Activated CD4-positive, alpha-beta T cell treated with anti-CD3 and anti-CD28 coated beads, Interleukin-2, amount 50 U/mL, for 4 hours (primary cell): ENCODE data around the gene OSTN.
"Not testable (repeated sequence)": the region's sequence is repeated elsewhere in the genome, so short reads cannot be mapped to it uniquely, and the experiment has no call there.

Source experiments
- DNase-seq, 2 experiments: peaks; one replicate each; pipeline ENCODE4 v3.0.0-alpha.2; 2020

OSTN gene

GRCh38 chr3:191268737-191269136 lies 69.7 kb downstream of the OSTN start:
- DNase-seq: no peak

GRCh38 chr3:191269289-191270085 lies 70.4 kb downstream of the OSTN start:
- no peak for DNase-seq

GRCh38 chr3:191275244-191275643 lies 76.2 kb downstream of the OSTN start:
- DNase-seq: not testable (repeated sequence)

GRCh38 chr3:191275751-191276150 lies 76.7 kb downstream of the OSTN start:
- no peak for DNase-seq

DNA sequence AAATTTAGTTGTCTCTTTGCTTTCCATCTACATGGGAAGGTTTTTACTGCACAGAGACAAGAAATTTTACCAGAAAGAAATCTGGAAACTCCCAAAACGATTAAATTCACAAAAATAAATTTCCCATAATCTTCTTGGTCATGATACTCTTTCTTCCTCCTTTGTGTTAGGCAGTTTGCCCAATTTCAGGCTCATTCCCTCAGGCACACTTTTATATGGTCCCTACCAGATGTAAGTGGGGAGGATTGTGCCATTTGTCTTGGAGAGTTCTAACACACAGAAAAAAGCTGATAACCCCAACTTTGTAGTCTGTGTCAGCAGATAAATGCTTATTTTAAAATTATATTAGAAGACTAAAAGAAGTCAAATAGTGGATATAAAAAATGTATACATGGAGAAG lies 81.1 kb downstream of the OSTN start:
- no peak for DNase-seq

- DNase-seq: no peak
Measured at GRCh38 chr3:191280882-191281281, 81.8 kb downstream of the OSTN start.

- DNase-seq: no peak
Measured at GRCh38 chr3:191282251-191283185, 83.5 kb downstream of the OSTN start.

GRCh38 chr3:191283400-191283799 lies 84.4 kb downstream of the OSTN start:
- no peak for DNase-seq

DNA sequence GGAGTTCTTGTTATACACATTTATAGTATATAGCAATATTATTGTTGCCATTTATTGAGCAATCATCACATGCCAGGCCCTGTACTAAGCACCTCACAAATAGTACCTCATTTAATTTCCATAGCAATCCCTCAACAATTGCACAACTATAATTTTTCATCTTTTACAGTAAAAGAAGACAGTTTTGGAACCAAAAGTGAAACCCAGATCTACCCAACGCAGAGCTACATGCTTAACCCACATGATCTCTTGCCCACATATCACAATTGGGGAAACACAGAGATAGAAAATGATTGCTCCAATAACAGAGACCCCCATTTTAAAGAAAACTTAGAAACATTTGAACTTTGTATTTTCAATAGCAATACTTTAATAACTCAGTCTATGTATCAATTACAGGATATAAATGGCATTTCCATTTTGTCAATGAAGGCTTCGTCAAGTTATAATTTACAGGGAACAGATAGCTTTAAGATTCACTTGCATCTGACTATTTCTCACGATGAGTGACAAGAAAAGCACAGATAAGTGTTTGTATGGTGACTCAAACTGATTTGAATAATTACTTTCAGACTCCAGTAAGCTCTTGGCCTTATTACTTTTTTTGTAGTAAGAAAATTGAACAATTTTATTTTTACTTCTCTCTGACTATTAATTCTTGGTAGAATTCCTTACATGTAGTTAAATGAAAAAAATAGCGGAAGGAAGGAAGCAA lies 91.4 kb downstream of the OSTN start:
- DNase-seq: no peak

DNA sequence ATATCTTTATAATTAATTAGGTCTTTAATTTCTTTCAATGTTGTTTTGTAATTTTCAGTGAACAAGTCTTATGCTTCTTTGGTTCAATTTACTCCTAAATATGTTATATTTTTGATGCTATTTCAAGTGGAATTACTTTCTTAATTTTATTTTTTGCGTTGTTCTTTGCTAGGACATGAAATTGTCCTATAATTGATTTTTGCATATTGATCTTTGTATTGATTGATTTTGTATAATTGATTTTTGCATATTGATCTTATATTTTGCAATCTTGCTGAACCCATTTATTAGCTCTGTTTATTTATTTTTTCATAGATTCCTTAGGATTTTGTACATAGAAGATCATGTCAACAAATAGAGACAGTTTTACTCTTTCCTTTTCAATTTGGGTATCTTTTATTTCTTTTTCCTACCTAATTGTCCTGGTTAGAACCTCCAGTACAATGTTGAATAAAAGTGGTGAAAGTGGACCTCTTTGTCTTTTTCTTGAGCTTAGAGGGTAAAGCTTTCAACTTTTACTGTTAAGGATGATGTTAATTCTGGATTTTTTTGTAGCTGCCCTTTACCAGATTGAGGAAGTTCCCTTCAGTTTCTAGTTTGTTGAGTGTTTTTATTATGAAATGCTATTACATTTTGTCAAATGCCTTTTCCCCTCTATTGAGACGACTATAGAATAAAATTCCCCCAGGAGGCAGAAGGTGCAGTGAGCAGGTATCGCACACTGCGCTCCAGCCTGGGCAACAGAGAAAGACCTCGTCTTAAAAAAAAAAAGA lies 93.4 kb downstream of the OSTN start:
- no peak for DNase-seq

GRCh38 chr3:191294291-191294690 lies 95.2 kb downstream of the OSTN start:
- no peak for DNase-seq

DNA sequence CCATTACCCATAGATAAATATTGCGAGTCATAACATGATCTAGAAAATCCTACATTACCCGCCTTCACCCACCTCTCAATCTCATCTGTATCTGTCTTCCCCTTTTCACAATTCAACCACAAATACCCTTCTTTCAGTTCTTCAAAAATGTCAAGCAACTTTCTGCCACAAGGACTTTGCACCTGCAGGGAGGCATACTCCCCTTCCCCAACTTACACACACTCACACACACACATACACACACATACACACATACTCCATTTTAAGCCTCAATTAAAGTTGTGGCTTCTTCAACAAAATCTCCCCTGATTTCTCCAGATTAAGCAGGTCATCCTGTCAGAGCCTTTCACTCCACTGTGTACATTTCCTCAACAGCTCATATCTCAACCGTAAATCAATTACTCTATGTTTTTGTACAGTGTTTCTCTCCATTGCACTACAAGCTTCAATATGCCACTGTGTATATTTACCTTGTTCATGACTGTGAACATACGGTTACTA lies 97.0 kb downstream of the OSTN start:
- DNase-seq: no peak

DNA sequence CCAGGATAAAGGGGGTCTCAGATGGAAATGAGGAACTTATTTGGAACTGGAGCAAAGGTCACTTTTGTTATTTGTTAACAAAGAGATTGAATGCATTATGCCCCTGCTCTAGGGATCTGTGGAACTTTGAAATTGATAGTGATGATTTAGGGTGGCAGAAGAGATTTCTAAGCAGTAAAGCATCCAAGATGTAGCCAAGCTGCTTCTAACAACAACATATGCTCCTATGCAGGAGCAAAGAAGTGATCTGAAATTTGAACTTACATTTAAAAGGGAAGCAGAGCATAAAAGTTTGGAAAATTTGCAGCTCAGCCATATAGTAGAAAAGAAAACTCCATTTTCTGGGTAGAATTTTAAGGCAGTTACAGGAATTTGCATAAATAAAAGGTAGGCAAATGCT lies 99.8 kb downstream of the OSTN start:
- DNase-seq: no peak

DNA sequence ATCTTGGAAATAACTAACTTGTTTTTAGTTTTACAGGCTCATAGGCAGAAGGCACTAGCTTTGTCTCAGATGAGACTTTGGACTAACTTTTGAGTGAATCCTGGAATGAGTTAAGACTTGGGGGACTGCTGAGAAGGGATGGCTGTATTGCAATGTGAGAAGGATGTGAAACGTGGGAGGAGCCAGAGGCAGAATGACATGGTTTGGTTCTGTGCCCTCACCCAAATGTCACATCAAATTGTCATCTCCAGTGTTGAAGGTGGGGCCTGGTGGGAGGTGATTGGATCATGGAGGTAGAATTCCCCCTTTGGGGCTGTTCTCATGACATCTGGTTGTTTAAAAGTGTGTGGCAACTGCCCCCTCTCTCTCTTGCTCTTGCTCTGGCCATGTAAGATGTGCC lies 101.4 kb downstream of the OSTN start:
- DNase-seq: no peak

DNA sequence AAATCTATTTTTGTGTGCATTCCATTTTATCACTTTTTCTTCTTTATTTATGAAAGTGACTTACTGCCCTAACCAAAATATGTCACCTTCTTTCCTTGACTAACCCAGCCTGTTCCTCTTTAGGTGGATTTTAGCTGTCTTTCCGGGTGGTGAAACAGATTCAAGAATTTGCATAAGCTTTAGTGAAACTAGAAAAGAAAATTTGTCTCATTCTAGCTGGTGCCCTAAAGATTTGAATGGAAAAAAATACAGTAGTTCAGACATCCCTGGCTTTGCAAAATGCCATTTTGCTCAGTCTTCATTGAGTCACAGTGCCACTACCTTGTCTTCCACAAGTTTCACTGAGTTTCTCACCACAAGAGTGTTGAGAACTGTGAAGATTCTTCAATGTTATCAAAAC lies 102.0 kb downstream of the OSTN start:
- no peak for DNase-seq

DNA sequence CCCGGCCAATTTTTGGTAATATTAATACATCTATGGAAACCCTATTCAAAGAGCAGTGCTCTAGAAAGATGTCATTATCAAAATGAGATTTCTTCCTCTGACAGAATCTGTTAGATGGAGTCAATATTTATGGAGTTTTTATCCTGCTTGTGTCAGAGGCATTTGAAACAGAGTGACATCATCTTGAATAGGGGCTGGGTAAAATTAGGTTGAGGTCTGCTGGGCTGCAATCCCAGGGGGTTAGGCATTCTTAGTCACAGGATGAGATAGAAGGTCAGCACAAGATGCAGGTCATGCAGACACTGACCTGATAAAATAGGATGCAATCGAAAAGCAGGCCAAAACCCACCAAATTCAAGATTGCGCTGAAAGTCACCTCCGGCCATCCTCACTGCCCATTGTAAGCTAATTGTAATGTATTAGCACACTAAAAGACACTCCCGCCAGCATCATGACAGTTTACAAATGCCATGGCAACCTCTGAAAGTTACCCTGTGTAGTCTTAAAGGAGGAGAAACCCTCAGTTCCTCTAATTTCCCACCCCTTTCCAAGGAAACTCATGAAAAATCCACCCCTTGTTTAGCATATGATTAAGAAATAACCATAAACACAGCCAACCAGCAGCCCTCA lies 102.9 kb downstream of the OSTN start:
- no peak for DNase-seq

DNA sequence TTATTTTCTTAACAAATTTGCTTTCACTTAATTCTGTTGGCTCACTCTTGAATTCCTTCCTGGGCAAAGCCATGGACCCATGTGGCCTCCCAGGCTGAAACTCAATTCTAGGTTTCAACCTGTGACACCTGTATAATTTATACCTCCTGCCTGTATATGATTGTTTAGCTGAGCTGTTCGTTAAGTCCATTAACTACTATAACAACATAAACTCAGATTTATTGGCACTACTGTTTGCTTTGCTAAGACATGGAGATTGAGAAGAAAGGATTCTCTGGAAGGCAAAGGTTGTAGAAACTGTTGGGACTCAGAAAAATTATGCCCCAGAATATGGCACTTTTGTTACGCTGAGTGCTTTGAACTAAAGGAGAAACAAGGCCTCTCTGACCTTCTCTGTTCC lies 103.4 kb downstream of the OSTN start:
- DNase-seq: no peak

GRCh38 chr3:191303596-191303995 lies 104.6 kb downstream of the OSTN start:
- DNase-seq: no peak

GRCh38 chr3:191306428-191306827 lies 107.4 kb downstream of the OSTN start:
- DNase-seq: no peak

GRCh38 chr3:191307341-191307740 lies 108.3 kb downstream of the OSTN start:
- no peak for DNase-seq

DNA sequence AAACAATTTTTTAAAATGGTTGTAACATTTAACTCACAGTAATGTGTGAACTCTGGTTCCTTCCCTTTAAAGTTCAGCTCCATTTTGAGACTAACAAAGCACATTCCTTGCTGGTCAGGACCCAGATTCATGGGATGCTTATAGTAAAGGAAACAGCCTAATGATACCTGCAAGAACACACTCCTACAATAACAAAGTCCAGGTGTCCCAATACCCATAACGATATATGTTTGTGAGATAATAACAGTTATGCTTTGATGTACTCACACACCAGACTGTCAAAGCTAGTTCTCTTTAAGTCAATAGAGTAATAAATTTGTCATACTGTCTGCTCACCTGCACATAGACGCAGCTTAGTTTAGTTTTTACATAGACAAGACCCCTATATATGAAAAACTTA lies 114.3 kb downstream of the OSTN start:
- DNase-seq: no peak
